Activated CD8-positive, alpha-beta T cell treated with anti-CD3 and anti-CD28 coated beads for 36 hours (primary cell): ENCODE data around the gene FOXP1. TPM values are rescaled to one million over a fixed set of nuclear protein-coding genes. Genes with fewer than 3 reads are reported as not detected.

Experiments
- ATAC-seq: fragments of 200-7000 bp; cut with Tn5 transposase; one replicate; pipeline ENCODE4 v1.10.0; 2021; ENCODE audit warnings: mild to moderate bottlenecking, moderate library complexity
- CTCF ChIA-PET: fragments of 350-600 bp; sonication (Branson Sonifier 250); formaldehyde crosslinking; loops from one replicate; lab custom pipeline; 2021; ENCODE audit warnings: antibody characterized with exemption; lab: Charles Lee
- POLR2A ChIA-PET: fragments of 350-600 bp; sonication (Branson Sonifier 250); formaldehyde crosslinking; loops from one replicate; lab custom pipeline; 2021; ENCODE audit warnings: antibody characterized with exemption; lab: Charles Lee
- DNase-seq: peaks from one replicate; pipeline ENCODE4 v3.0.0-alpha.2; 2020
- H3K27ac Mint-ChIP-seq: one replicate; pipeline ENCODE4 v1.8.0; 2021; ENCODE audit warnings: mild to moderate bottlenecking, mixed read lengths
- H3K27me3 Mint-ChIP-seq: one replicate; pipeline ENCODE4 v1.8.0; 2021; ENCODE audit warnings: mixed read lengths
- H3K36me3 Mint-ChIP-seq: one replicate; pipeline ENCODE4 v1.8.0; 2021; ENCODE audit warnings: low read depth, mixed read lengths
- H3K4me1 Mint-ChIP-seq: one replicate; pipeline ENCODE4 v1.8.0; 2021; ENCODE audit warnings: low read depth, mixed read lengths
- H3K4me3 Mint-ChIP-seq: one replicate; pipeline ENCODE4 v1.8.0; 2021; ENCODE audit warnings: mild to moderate bottlenecking, moderate library complexity, mixed read lengths
- H3K9me3 Mint-ChIP-seq: one replicate; pipeline ENCODE4 v1.8.0; 2021; ENCODE audit warnings: mixed read lengths
- CTCF ChIP-seq: fragments of 200-600 bp; IDR thresholded peaks from one replicate; pipeline ENCODE4 v1.8.0; 2022; ENCODE audit warnings: antibody characterized with exemption, mild to moderate bottlenecking
- intact Hi-C: fragments of 100-400 bp; cut with micrococcal nuclease; formaldehyde crosslinking; loops from one replicate; pipeline ENCODE4 v1.10.0; 2022
- total RNA-seq, 2 experiments: library from RNA; stranded (reverse); gene quantifications; one replicate each; pipeline ENCODE4 v1.2.3, GENCODE V29; 2021

FOXP1 gene
- total RNA-seq, 2 experiments from 2014 or later: 145 to 153 TPM

GRCh38 chr3:71564361-71564760 lies 19.2 kb downstream of the FOXP1 start:
- DNase-seq (peak; percentile 19), ATAC-seq (no peak)
- no peak overlapping the region for H3K4me3 Mint-ChIP-seq
- no peak for TF ChIP-seq CTCF
- no peaks in the 10 kb centered on the region for H3K27me3 Mint-ChIP-seq
- peaks cover 37% of the 10 kb centered on the region for H3K36me3 Mint-ChIP-seq
- peaks cover 2% of the 10 kb centered on the region for H3K9me3 Mint-ChIP-seq
- POLR2A ChIA-PET: no interaction called here
- intact Hi-C loops: no loop called here
- peaks cover 5% of the 10 kb centered on the region for H3K4me1 Mint-ChIP-seq
- CTCF ChIA-PET: no interaction called here
- H3K27ac Mint-ChIP-seq: no peak overlapping the region

DNA sequence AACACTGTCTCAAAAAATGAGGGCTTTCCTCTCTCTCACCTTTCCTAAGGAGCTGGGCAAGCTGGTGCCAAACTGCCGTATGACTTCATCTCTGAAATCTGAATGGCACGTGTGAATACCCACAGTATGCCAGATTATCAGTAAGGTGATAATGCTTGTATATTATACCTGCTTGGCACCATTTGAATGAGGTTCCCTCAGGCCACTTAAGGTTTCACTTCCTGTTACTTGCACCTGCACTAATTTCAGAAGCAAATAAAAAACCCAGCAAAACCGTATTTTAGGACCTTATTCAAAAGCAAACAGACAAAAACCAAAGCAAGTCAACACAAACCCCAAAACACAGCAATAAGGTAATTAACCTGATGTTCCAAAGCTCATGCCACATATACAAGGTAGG lies 19.7 kb downstream of the FOXP1 start:
- DNase-seq (no peak), ATAC-seq (no peak)
- Mint-ChIP-seq H3K27me3 (no peaks in the 10 kb centered on the region), H3K36me3 (peaks cover 36% of the 10 kb centered on the region), H3K4me1 (peaks cover 5% of the 10 kb centered on the region), H3K27ac (no peak overlapping the region), H3K9me3 (peaks cover 2% of the 10 kb centered on the region), H3K4me3 (no peak overlapping the region)
- intact Hi-C loops: no loop called here
- no peak for TF ChIP-seq CTCF
- ChIA-PET CTCF (no interaction called here), POLR2A (no interaction called here)

- intact Hi-C loops: no loop called here
- ChIA-PET POLR2A (no interaction called here), CTCF (no interaction called here)
- ATAC-seq (no peak), DNase-seq (no peak)
- Mint-ChIP-seq H3K4me3 (no peak overlapping the region), H3K36me3 (peaks cover 36% of the 10 kb centered on the region), H3K9me3 (peaks cover 2% of the 10 kb centered on the region), H3K27ac (no peak overlapping the region), H3K4me1 (peaks cover 1% of the 10 kb centered on the region), H3K27me3 (no peaks in the 10 kb centered on the region)
- TF ChIP-seq CTCF: no peak
Observed at GRCh38 chr3:71562938-71563337, 20.6 kb downstream of the FOXP1 start.

GRCh38 chr3:71560665-71561064 lies 22.9 kb downstream of the FOXP1 start:
- Mint-ChIP-seq H3K9me3 (peaks cover 2% of the 10 kb centered on the region), H3K36me3 (peaks cover 27% of the 10 kb centered on the region), H3K4me1 (no peaks in the 10 kb centered on the region), H3K4me3 (no peak overlapping the region), H3K27ac (no peak overlapping the region), H3K27me3 (no peaks in the 10 kb centered on the region)
- CTCF ChIA-PET: no interaction called here
- POLR2A ChIA-PET: no interaction called here
- no peak for DNase-seq
- no peak for ATAC-seq
- no peak for TF ChIP-seq CTCF
- intact Hi-C loops: no loop called here

DNA sequence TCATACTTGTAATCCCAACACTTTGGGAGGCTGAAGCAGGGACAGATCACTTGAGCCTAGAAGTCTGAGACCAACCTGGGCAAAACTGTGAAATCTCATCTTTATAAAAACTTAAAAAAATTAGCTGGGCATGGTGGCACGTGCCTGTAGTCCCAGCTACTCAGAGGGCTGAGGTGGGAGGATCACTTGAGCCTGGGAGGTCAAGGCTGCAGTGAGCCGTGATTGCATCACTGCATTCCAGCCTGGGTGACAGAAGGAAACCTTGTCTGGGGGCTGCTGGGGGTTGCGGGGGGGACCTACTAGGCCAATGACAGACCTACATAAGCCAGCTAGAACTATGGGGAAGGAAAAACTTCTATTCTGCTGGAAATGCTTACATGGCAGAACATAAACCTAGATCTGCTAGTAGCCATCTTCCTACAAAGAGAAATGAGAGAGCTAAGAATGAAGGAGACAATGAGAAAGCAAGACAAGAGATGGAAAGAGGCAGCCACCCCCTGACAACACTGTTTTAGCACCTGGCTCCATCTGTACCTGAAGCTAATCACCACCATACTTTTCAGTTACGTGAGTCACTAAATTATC lies 23.9 kb downstream of the FOXP1 start:
- no peaks in the 10 kb centered on the region for H3K4me1 Mint-ChIP-seq
- no peak for DNase-seq
- peaks cover 2% of the 10 kb centered on the region for H3K9me3 Mint-ChIP-seq
- no peak overlapping the region for H3K27ac Mint-ChIP-seq
- no peak for ATAC-seq
- POLR2A ChIA-PET: no interaction called here
- H3K36me3 Mint-ChIP-seq: peaks cover 20% of the 10 kb centered on the region
- no peak for TF ChIP-seq CTCF
- H3K27me3 Mint-ChIP-seq: no peaks in the 10 kb centered on the region
- CTCF ChIA-PET: no interaction called here
- H3K4me3 Mint-ChIP-seq: no peak overlapping the region
- intact Hi-C loops: no loop called here
